HL-60 (cell line): Measurements from ENCODE around the gene RET.

Experiments used
- CTCF ChIP-seq: IDR thresholded peaks from one replicate; pipeline ENCODE4 v1.5.1; 2011; ENCODE audit warnings: low read length, control low read depth, inconsistent platforms; ENCODE audit not compliant: insufficient read depth
- POLR2AphosphoS5 ChIP-seq: IDR thresholded peaks from 2 replicates; pipeline ENCODE4 v1.6.1; 2012; ENCODE audit warnings: low read depth
- REST ChIP-seq: IDR thresholded peaks from 2 replicates; pipeline ENCODE4 v1.6.1; 2012; ENCODE audit warnings: low read depth; ENCODE audit not compliant: insufficient replicate concordance

GRCh38 chr10:43114088-43114742, 37.3 kb downstream of the RET start:
- no peak for TF ChIP-seq CTCF
- TF ChIP-seq POLR2AphosphoS5 = no peak
- no peak for TF ChIP-seq REST
